ENCODE results near the gene ZNF442.
"Not testable (repeated sequence)": the region's sequence is repeated elsewhere in the genome, so short reads cannot be mapped to it uniquely, and the experiment has no call there.

ZNF442 gene

DNA sequence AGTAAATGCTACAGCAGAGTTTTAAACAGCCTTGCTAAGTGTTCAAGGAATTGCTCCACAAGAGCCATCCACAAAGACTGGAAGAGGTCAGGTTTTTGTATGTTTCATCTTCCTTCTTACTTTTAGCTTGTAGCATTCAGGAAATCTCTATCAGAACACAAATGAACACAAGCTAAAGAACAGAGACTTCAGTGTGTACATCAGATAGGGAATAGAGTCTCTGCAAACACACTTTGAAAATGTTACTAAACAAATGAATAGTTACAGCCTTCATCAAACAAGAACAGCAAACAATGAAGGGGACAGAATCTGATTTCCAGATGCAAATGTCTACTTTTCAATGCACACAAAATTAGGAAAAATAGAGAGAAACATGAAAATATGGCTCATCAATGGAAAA, 39.8 kb downstream of the ZNF442 start:
- no peak for DNase-seq

DNA sequence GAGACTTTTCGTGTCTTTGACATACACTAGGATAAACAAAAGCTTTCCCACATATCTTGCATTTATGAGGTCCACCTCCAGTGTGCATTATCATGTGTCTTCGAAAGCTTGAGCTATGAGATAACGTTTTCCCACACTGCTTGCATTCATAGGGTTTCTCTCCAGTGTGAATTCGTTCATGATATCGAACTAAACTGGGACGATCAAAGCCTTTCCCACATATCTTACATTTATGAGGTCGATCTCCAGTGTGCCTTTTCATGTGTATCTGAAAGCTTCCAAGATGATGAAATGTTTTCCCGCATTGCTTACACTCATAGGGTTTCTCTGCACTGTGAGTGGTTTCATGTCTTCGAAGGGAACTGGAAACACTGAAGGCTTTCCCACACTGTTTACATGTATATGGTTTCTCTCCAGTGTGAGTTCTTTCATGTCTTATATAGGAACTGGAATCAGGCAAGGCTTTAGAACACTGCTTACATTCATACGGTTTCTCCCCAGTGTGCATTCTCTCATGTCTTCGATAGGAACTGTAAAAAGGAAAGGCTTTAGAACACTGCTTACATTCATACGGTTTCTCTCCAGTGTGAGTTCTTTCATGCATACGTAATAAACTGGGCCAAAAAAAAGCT, 46.6 kb downstream of the ZNF442 start:
- no peak for DNase-seq

DNA sequence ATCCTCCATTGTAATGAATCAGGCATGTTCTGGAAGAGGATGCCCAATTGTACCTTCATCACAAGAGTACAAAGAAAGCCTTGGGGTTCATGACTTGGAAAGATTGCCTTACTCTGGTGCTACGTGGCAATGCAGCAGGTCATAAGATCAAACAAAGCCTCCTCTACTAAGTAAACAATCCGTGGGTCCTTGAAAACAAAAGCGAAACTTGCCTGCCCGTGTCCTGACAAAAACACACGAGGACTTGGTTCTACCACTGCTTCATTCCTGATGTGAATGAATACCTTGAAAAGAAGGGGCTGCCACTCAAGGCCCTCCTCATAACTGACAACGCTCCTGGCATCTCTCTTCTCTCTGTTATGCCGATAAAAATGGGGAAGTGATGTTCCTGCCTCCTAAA, 50.9 kb downstream of the ZNF442 start:
- DNase-seq: no peak

DNA sequence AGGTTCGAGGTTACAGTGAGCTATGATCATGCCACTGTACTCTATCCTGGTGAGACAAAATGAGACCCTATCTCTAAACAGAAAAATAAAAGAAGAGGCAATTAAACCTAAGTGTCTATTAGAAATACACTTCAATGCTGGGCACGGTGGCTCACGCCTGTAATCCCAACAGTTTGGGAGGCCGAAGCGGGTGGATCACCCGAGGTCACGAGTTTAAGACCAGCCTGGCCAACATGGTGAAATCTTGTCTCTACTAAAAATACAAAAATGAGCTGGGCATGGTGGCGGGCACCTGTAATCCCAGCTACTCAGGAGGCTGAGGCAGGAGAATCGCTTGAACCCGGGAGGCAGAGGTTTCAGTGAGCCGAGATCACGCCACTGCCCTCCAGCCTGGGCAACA, 56.6 kb downstream of the ZNF442 start:
- not testable (repeated sequence) for DNase-seq

All from activated CD4-positive, CD25-positive, alpha-beta regulatory T cell treated with anti-CD3 and anti-CD28 coated beads, Interleukin-2, amount 50 U/mL, for 72 hours (primary cell).